ENCODE measurements around the gene ANO2.

DNA sequence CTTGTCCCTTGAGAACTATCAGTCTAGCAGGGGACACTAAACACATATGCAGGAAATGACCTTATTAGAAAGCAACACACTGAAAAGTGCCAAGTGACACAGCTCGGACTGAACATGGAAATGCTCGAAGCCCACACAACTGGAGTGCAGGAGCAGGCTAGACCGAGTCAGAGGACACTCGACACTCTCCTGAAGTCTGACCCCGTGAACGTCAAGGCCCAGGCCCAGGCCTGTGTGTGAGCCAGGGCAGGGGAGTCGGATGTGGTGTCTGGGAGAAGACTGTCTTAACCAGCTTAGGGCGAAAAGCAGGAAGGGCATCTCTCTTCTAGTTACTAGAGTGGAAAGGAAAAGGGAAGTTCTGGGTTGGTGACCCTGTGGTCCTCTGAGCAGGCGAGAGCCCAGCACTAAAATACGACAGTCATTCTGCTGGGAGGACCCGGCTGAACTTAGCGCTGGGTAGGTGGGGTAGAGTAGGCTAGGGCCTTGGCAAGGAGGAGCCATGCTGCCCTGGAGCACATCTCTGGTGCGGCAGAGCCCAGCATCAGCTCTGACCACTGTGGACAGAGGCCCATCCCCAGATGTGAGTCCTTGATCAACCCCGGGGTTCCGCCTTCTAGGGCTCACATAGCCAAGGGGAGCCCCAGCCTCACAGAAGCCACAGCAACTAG, 420.2 kb downstream of the ANO2 start:
- TF ChIP-seq POLR2A (IDR thresholded peaks at IDR 0.05), result no peak
- TF ChIP-seq, protein P1, sequence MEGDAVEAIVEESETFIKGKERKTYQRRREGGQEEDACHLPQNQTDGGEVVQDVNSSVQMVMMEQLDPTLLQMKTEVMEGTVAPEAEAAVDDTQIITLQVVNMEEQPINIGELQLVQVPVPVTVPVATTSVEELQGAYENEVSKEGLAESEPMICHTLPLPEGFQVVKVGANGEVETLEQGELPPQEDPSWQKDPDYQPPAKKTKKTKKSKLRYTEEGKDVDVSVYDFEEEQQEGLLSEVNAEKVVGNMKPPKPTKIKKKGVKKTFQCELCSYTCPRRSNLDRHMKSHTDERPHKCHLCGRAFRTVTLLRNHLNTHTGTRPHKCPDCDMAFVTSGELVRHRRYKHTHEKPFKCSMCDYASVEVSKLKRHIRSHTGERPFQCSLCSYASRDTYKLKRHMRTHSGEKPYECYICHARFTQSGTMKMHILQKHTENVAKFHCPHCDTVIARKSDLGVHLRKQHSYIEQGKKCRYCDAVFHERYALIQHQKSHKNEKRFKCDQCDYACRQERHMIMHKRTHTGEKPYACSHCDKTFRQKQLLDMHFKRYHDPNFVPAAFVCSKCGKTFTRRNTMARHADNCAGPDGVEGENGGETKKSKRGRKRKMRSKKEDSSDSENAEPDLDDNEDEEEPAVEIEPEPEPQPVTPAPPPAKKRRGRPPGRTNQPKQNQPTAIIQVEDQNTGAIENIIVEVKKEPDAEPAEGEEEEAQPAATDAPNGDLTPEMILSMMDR (IDR thresholded peaks at IDR 0.05 in 4 of 5, conservative IDR thresholded peaks at IDR 0.05 in 1 of 5), result no peak
